Smooth muscle cell of trachea (primary cell): ENCODE data around the gene RHOA. TPM values are rescaled to one million over a fixed set of nuclear protein-coding genes. Genes with fewer than 3 reads are reported as not detected.

Source experiments
- total RNA-seq: library from RNA; depleted of rRNA; stranded (reverse); fragments of >200 nt; gene quantifications from 2 replicates; pipeline ENCODE4 v1.2.1, GENCODE V29; 2014

RHOA gene
- 565 and 822 TPM in 2 replicates for total RNA-seq

DNA sequence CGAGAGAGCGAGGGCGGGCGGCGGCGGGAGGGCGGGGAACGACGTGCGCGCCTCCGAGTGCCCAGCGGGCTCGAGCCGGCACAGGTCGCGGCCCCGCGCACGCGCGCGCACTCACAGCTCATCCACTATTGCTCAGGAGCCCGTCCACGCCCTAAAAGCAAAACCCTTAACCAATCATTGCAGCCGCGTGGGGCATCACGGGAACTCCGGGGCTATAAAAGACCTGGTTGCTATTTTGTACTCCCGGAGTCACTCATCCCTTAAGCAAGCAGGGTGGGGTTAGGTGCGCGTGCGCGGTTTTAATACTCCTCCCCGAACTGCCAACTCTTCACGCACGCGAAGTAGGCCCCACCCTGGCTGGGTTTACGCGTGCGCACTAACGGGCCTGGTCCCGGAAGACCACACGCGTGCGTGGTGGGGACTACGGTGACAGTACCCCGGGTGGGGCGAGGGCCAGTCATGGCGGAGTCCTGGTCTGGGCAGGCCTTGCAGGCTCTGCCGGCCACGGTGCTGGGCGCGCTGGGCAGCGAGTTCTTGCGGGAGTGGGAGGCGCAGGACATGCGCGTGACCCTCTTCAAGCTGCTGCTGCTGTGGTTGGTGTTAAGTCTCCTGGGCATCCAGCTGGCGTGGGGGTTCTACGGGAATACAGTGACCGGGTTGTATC is at the start of gene RHOA, which contains the start of gene TCTA:
Gene RHOA (minus strand): TSS at position 9 of the 664 bp plus-strand sequence. CDS start 36,387 bp downstream, outside the sequence.
Gene TCTA (plus strand): TSS at position 456 of the 664 bp plus-strand sequence. CDS start 4 bp downstream, at position 460.

DNA sequence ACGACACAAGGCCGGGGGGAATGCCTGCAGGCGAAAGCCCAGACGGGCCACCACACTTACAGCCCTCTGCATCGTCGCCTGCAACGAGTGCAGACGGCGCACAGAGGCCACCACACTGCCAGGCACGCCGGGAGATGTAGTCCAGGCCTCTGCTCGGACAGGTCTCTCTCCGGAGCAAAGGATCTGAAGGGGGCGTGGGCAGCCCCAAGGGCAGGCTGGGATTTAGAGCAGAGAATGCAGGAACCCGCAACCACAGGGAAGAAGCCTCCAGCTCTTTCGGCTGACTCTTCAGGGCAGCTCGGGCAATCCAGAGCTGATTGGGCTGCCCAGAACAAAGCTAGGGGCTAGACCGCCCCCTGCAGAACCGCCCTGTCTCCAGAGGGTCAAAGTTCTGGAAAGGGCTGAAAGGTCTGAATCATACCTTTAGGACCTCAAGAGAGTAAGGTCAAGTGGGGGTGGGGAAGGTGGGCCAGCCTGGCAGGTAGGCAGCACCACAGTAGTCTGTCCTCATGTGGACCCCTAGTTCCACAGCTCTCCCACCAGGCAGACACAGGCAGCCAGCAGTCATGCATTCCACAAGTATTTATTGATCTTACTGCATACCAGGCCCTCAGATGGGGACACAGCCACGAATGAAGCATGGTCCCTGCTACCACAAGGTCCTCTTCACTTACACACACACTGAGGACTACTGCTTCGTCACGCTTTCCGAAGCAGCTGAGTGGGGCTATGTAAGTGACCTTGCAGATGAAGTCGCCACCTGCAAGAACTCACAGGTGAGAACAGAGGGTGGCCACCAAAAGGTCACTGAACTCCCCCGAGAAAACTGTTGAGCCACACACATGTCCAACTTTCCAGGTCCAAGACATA is 10.8 kb upstream of the RHOA start, which contains the start of gene AMT:
Gene AMT (minus strand): TSS at position 95 of the 870 bp plus-strand sequence. CDS start 23 bp downstream, at position 72.

DNA sequence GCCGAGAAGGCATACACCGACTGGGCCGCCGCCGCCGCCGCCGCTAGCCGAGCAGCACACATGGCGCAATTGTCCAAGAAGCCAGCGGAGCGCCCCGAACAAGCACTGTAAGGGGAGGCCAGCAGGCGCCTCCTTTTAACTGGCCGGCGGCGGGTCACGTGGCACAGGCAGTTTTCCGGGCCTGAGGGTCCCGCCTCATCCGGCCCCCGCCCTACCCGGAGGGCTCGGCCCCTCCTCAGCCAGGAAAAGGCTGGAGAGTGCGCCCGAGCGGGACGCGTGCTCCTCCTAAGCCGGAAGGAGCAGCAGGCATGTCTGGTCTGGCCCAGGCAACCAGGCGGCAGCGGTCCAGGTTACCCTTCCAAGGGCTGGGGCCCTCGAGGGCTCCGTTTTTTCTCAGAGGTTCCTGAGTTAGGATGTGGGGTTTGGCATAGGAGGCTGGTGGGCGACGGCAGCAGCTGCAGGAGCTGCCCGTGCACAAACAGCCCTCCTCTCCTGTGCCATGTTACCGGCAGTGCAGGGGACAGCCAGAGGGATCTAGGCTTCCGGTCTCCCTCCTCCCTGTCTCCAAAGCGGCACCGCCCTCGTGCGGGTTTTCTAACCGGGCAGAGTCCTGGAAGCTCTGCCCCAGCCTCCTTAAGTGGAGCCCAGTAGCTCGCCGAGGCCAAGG is 53.4 kb downstream of the RHOA start, which contains the start of gene GPX1:
Gene GPX1 (minus strand): TSS at position 137 of the 667 bp plus-strand sequence. CDS start 75 bp downstream, at position 62.

DNA sequence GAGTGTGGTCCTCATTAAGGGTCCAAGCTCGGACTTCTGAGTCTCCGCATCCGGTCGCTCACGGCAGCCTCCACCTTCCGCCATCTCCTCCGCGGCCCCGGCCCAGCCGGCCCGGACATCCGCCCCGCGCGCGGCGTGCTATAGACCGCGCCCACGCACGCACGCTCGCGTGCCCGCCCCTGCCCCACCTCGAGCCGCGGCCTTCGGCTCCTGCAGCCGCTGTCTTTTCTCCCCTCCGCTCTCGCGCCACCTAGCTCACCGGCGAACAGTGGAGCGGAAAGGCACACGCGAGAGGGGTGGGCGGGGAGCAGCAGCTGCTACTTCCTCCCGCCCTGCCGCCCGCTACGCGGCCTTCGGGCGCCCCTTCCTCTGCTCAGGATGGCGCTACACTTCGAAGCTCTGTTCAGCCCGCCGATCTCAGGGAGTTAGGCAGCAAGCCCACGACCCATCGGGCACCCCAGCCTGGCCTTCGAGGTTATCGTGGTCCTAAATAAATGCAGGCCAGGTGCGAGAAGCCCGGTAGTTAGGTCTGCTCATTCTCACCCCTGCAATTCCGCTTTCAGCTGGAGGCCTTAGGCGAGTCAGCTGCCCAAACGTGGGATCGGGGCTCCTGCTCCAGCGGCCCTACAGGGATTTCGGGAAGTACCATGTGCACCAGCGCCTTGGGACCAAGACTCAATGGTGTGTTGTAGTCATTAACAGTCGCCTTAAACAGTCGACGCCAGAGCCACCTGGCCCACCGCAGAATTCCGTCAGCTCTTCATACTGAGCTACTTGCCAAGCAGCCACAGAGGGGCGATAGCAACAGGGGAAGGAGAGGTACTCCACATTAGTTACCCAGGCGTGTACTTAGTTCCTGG is 71.6 kb downstream of the RHOA start, which contains the start of gene USP4:
Gene USP4 (minus strand): TSS at position 113 of the 860 bp plus-strand sequence. CDS start 29 bp downstream, at position 84.

Other genes starting within 250 kb of the RHOA start
- 21.8 and 31.1 TPM in 2 replicates for gene CCDC71, start 245.6 kb downstream of the RHOA start, total RNA-seq
- 43.6 and 58.7 TPM in 2 replicates for gene KLHDC8B, start 240.4 kb downstream of the RHOA start, total RNA-seq
- 1.3 and 2.3 TPM in 2 replicates for gene C3orf62, start 134.7 kb downstream of the RHOA start, total RNA-seq
- gene USP4, start 71.9 kb downstream of the RHOA start, total RNA-seq, result 24.3 and 35.6 TPM in 2 replicates
- 250 and 395 TPM in 2 replicates for gene GPX1, start 53.6 kb downstream of the RHOA start, total RNA-seq
- gene TCTA, start 447 bp upstream of the RHOA start, total RNA-seq, result 26.6 and 26.8 TPM in 2 replicates
- 1.2 and 3.2 TPM in 2 replicates for gene AMT, start 10.5 kb upstream of the RHOA start, total RNA-seq
- gene NICN1, start 17.3 kb upstream of the RHOA start, total RNA-seq, result 5.1 and 7.4 TPM in 2 replicates
- 41.3 and 53.8 TPM in 2 replicates for gene DAG1, start 58.3 kb upstream of the RHOA start, total RNA-seq
- gene BSN, start 142.5 kb upstream of the RHOA start, total RNA-seq, result under 0.01 and 0.17 TPM in 2 replicates